Activated effector memory CD4-positive, alpha-beta T cell treated with anti-CD3 and anti-CD28 coated beads, Interleukin-2, amount 50 U/mL, for 16 hours (primary cell): ENCODE results near the gene SFN.
A peak's percentile ranks its signal among the peaks of the same experiment; 100 is the strongest.
"Not testable (repeated sequence)": the region's sequence is repeated elsewhere in the genome, so short reads cannot be mapped to it uniquely, and the experiment has no call there.

Source experiments
- DNase-seq: peaks from one replicate; pipeline ENCODE4 v3.0.0-alpha.2; 2020

The SFN gene

DNA sequence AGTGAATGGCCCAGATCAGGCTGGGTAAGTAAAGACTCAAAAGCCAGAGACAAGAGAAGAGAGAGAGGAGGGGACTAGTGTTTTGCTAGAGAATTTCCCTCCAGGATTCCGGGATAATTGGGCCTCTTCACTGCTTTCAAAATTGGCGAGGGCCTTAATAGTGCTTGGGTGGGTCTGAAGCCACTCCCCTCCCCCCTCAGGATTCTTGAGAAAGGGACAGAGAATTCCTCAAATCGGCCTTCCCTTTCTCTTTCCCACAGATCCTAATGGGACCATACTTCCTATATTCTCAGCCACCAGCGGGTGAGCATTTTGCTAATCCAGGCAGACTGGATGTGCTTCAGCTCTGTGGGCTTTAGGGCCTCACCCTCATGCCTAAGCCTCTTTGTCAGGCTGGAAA is 11.9 kb downstream of the SFN start:
- no peak for DNase-seq

GRCh38 chr1:26877326-26877725 is 14.4 kb downstream of the SFN start:
- DNase-seq: no peak

DNA sequence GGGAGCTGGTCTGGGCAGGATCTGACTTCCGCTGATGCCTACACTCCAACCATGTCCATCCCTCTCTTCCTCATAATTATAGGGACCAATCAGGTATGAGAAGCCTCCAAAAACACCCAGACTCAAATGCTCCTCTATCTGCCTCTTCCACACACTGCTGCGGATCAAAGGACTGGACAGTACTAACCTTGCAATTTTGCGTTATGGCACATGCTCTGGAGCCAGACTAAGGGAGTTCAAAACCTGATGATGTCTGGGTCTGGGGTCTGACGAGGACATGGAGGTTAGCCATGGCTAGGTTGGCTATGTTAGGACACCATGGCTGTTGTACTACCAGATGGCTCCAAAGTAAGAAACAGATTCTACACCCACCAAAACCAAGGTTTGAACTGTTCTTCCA is 16.8 kb downstream of the SFN start:
- no peak for DNase-seq

DNA sequence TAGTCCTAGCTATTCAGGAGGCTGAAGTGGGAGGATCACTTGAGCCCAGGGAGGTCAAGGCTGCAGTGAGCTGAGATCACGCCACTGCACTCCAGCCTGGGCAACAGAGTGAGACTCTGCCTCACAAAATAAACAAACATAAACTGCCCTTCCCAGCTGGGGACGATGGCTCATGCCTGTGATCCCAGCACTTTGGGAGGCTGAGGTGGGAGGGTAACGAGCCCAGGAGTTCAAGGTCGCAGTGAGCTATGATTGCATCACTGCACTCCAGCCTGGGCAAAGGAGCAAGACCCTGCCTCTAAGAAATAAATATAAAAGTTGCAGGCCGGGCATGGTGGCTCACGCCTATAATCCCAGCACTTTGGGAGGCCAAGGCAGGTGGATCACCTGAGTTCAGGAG is 18.7 kb downstream of the SFN start:
- DNase-seq: not testable (repeated sequence)

DNA sequence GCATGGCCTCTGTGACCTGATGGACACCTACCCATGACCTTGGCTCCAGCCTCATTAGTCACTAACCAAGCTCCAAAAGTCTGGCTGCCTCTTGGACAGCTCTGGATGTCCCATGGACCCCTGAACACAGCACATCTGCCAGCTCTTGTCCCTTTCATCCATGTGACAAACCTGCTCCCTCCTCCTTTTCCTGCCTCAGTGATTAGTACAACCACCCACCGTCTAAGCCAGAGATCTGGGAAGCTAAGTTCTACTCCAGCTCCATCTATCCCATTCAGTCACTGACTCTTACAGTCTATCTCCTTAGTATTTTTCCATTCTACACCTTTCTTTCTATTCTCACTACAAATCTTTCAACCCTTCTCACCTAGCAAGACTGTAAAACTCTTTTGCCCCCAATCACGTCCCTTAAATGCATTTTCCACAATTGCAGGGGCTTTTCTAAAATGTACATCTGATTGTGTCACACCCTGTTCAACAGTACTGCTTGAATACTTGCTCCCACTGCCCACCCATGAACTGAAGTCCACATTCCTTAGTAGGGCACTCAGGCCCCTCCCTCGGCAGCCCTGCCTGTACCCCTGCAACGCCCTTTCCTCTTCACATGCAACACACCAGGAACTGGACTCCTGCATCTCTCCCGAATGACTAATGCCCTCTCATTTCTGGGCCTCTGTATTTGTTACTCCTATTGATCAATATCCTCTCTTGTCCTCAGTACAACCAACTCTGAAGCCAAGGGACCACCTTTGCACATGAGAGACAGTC is 19.9 kb downstream of the SFN start:
- DNase-seq: no peak

- DNase-seq: no peak
Observed at GRCh38 chr1:26887125-26887524, 24.2 kb downstream of the SFN start.

- no peak for DNase-seq
Observed at GRCh38 chr1:26888231-26888630, 25.3 kb downstream of the SFN start.

- peak; percentile 93 for DNase-seq
Observed at GRCh38 chr1:26889551-26890466, 26.9 kb downstream of the SFN start, which contains the start of gene GPN2. Gene GPN2 (minus strand): TSS chr1:26890283. CDS start chr1:26890096, 187 bp downstream.

DNA sequence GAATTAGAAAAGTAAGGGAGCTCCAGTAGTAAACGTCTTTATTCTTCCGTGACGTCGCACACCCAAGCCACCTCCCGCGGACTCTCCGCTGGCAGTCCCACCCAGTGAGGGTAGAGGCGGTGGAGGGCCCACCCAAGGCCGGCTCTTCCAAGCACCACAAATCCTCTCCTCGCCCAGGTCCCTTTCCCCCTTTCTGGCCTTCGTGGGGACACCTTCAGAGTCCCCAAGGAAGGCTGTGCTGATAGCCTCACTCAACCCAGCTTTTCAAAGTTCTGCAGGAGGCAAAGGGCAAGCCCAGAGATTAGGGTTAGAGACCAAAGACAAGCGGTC is 27.5 kb downstream of the SFN start:
- no peak for DNase-seq

GRCh38 chr1:26894263-26894662 is 31.3 kb downstream of the SFN start:
- no peak for DNase-seq

- DNase-seq: no peak
Observed at GRCh38 chr1:26897351-26897750, 34.4 kb downstream of the SFN start.

DNA sequence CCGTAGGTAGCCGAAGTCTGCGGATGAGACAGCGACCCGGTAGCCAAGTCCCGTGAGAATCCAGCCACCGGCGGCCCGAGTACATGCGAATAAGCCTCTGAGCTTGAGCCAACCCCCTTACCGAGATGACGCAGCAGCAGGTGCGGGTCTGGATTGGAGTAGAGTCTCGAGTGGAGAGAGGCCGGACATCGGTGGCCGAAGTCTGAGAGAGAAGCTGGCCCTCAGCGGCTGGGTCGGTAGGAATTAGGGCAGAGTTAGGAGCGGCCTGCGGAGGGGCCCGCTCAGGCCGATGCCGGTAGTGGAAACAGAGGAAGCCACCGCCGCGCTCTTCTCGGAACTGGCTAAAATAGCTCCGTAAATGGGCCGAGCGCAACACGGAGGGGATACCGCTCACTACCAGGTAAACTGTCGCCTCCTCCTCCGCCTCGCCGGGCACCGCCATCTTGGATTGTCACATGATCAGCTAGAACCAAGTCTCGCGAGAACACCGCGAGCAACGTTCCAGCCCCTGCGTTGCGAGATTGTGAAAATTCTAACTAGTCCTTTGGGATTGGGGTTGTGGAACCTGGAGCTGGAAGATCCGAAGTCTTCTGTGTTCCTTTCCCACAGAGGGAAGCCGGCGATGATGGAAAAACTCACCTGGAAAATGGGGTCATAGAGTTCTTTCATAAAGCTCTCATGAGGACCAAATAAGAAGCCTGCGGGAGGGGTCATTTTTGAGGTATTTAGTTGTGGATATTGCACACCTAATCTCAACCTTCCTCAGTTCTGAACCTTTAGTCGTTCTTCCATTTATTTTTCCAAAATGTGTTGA is 37.3 kb downstream of the SFN start, which contains the start of gene GPATCH3:
GPATCH3 (minus strand) TSS at position 467 of the 814 bp plus-strand sequence; CDS start at position 442, 25 bp downstream.
- peak; percentile 94 for DNase-seq

GRCh38 chr1:26900815-26901511 is 38.0 kb downstream of the SFN start:
- no peak for DNase-seq

DNA sequence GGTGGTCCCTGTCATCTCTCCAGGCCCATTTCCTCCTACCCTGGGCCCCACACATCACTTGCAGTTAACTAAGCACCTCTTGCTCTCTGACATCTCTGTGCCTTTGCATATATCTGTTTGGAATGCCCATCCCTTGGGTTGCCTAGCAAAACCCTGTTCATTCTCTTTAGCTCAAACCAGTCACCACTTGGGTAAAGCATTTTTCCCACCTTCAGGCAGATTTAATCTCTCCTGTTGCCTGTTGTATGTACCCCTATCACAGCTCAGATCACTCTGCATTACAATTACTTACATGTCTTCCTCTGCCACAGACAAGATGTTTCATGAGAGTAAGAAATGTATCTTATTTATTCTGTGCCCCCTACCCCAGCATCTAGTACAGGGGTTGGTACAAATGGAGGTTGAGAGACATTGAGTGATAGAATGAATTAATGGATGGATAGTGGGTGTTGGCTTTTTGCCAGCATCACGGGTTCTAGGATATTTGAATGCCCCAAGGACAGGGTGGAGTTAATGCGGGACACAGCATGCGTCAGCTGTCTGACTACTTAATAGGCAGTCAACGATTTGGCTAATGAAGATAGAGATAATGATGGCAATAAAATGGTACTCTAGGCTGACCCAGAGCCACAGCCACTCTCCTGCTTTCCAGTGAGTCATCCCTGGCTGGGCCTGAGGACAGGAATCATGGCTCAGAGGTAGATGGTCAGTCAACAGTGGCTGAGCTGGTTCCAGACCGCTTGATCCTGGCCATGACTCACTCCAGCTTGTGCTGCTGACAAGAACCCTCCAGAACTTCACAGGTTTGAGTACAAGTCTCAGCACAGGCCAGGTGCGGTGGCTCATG is 44.3 kb downstream of the SFN start:
- no peak for DNase-seq

- DNase-seq: no peak
Observed at GRCh38 chr1:26909951-26910342, 47.0 kb downstream of the SFN start.

DNA sequence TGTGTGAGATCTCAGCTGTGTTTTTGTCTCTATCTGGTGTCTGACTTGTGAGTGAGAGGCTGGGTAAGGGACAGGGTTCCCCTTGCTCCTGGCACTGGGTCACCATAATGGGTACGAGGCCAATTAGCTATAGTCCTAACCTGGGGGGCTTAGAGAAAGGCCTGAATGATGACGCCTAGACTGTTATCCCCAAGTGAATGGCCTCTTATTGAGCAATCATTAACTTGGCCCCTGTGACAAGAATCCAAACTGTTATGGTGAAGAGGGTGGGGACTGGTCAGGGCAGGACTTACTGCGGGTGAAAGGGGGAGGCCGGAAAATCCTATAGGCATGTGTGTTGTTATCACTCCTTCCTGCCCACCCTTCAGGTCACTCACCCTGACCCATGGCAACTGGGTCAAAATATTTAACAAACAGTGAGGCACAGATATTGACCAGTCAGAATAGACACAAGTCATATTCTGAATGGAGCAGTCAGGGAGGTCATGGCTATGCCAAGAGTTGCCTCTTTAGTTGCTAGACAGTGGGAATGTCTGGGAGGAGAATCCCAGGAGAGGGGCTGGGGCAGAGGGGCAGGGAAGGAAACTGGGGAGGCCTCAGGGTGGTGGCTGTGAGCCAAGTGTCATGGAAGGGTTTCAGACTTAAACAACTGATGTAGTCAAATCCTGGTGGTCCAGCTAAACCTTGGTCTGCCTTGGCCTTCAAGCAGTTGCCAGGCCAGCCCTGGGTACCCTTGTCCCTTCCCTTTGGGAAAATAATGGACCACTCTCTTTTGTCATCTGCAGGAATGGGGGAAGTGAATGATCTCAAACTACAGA is 47.6 kb downstream of the SFN start:
- DNase-seq: no peak

DNA sequence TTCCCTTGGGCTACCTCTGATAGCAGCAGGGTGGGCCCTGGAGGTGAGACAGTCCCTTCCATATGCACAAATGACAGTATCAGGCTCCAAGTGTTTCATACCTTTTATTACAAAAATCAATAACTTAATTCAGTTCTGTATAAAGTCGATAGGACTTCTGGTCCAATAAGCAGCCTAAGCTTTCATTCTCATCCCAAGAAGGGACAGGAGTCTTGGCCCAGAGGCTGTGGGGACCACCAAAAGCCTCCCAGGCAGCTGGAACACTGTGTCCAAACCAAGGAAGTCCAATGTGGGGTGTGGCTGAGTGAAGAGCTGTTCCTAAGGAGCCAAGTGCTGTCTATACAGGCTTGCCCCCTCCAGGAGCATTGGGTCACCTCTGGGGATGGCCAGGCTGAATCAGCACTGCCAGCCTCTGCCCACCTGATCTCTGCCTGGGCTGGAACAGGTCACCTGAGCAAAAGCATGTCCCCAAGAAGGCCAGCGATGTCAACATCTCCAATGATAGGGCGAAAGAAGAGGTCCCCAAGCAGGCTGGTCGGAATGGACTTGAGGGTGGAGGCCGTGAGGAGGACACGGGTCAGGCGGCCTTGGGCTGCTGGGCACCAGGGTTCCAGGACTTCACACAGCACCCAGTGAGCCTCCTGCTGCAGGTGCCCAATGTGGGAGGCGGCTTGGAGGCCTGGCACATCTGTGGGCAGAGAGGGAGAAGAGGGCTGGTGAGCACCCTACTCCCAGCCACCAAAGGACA is 48.6 kb downstream of the SFN start:
- no peak for DNase-seq

DNA sequence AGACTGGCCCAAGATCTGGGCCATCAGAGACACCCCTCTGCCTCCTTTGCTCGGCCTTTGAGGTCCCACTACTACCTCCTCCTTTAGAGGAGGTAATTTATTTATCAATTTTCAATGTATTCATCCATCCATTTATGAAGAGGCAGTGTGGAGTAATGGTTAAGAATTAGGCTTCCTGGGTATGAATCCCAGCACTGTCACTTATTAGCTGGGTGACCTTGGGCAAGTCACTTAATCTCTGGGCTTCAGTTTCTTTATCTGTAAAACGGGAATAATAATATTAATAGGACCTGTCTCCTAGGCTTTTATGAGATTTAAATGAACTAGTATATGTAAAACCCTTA is 49.2 kb downstream of the SFN start:
- no peak for DNase-seq

DNA sequence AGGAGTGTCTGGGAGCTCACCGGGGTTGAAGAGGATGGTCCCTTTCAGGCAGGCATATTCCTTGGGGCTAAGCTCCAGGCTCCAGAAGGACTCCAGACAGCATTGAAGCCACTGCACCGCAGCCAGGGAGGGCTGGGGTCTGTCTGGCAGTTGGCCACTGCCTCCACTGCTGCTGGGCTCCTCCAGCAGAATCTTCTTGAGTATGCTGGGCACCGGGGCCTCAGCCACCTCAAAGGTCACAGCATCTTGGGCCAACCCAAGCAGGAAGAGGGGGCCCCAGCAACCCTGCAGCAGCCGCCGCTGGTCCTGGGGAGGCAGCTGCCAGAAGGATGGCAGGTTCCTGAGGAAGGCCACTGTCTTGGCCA is 50.4 kb downstream of the SFN start:
- no peak for DNase-seq
